ENCODE results near the gene STAM2.

GRCh38 chr2:152100961-152101360 lies 74.6 kb downstream of the STAM2 start:
- no peak for TF ChIP-seq CEBPB (IDR thresholded peaks at IDR 0.05)
- no peak for TF ChIP-seq TAF1 (IDR thresholded peaks at IDR 0.05; ENCODE audit: low read depth)
- TF ChIP-seq USF1 (IDR thresholded peaks at IDR 0.05), result no peak
- TF ChIP-seq EGR1 (IDR thresholded peaks at IDR 0.05), result no peak
- TF ChIP-seq MAX (IDR thresholded peaks at IDR 0.05), result no peak
- no peak for TF ChIP-seq YY1 (IDR thresholded peaks at IDR 0.05; ENCODE audit: low read depth)
